Stimulated activated CD4-positive, alpha-beta T cell treated with anti-CD3 and anti-CD28 coated beads, Interleukin-4, amount 100 ng/mL, for 48 hours (primary cell): Measurements from ENCODE around the gene KRT78.
"Not testable (repeated sequence)": the region's sequence is repeated elsewhere in the genome, so short reads cannot be mapped to it uniquely, and the experiment has no call there.

Source experiments
- DNase-seq, 2 donors: peaks; one replicate each; pipeline ENCODE4 v3.0.0-alpha.2; 2020; ENCODE audit warnings: low read depth in 2 of 2

Gene KRT78

GRCh38 chr12:52796839-52797528 lies 51.8 kb downstream of the KRT78 start:
- DNase-seq, result no peak

GRCh38 chr12:52796429-52796794 lies 52.4 kb downstream of the KRT78 start:
- no peak for DNase-seq

GRCh38 chr12:52795694-52796428 lies 52.9 kb downstream of the KRT78 start, which contains the start of gene KRT3:
Gene KRT3, minus strand, starts transcription at chr12:52796117. Its CDS starts 75 bp downstream, at chr12:52796042.
- DNase-seq, result no peak

- not testable (repeated sequence) for DNase-seq
These were observed 53.5 kb downstream of the KRT78 start for GRCh38 chr12:52795332-52795674.

GRCh38 chr12:52794479-52795331 lies 54.1 kb downstream of the KRT78 start:
- DNase-seq, result no peak

- DNase-seq, result no peak
These were observed 56.4 kb downstream of the KRT78 start for GRCh38 chr12:52792185-52793029.

GRCh38 chr12:52791271-52792184 lies 57.3 kb downstream of the KRT78 start:
- no peak for DNase-seq

- DNase-seq, result no peak
These were observed 58.1 kb downstream of the KRT78 start for GRCh38 chr12:52790427-52791270.

GRCh38 chr12:52789637-52790426 lies 59.0 kb downstream of the KRT78 start:
- no peak for DNase-seq

- DNase-seq, result no peak
These were observed 59.7 kb downstream of the KRT78 start for GRCh38 chr12:52788876-52789636.

GRCh38 chr12:52788192-52788875 lies 60.5 kb downstream of the KRT78 start:
- DNase-seq, result no peak
